HG03039 (cell line): ENCODE data around the gene SIRPB2.
"Not testable (repeated sequence)": the region's sequence is repeated elsewhere in the genome, so short reads cannot be mapped to it uniquely, and the experiment has no call there.

Experiments
- ATAC-seq: cut with Tn5 transposase; IDR thresholded peaks from one replicate; pipeline ENCODE4 v1.9.1; 2021; ENCODE audit warnings: mild to moderate bottlenecking, moderate library complexity; ENCODE audit not compliant: unreplicated experiment

The SIRPB2 gene

GRCh38 chr20:1500496-1500895, 9.3 kb upstream of the SIRPB2 start:
- no peak for ATAC-seq

GRCh38 chr20:1499528-1500420, 8.6 kb upstream of the SIRPB2 start:
- no peak for ATAC-seq

GRCh38 chr20:1497371-1497770, 6.2 kb upstream of the SIRPB2 start:
- ATAC-seq: not testable (repeated sequence)

- ATAC-seq: no peak
Measured at GRCh38 chr20:1496930-1497329, 5.7 kb upstream of the SIRPB2 start.

- ATAC-seq: no peak
Measured at GRCh38 chr20:1494436-1494835, 3.2 kb upstream of the SIRPB2 start.

- no peak for ATAC-seq
Measured at GRCh38 chr20:1493536-1493935, 2.3 kb upstream of the SIRPB2 start.

- ATAC-seq: no peak
Measured at GRCh38 chr20:1491860-1492642, 831 bp upstream of the SIRPB2 start.

GRCh38 chr20:1490643-1491195, 501 bp downstream of the SIRPB2 start:
- ATAC-seq: no peak

GRCh38 chr20:1489764-1490436, 1.3 kb downstream of the SIRPB2 start:
- no peak for ATAC-seq

- ATAC-seq: no peak
Measured at GRCh38 chr20:1489325-1489724, 1.9 kb downstream of the SIRPB2 start.

GRCh38 chr20:1486566-1486965, 4.7 kb downstream of the SIRPB2 start:
- ATAC-seq: no peak

- ATAC-seq: no peak
Measured at GRCh38 chr20:1484438-1485116, 6.6 kb downstream of the SIRPB2 start.

- ATAC-seq: no peak
Measured at GRCh38 chr20:1479831-1480595, 11.2 kb downstream of the SIRPB2 start.

- ATAC-seq: no peak
Measured at GRCh38 chr20:1478566-1478965, 12.7 kb downstream of the SIRPB2 start.

GRCh38 chr20:1477896-1478490, 13.2 kb downstream of the SIRPB2 start:
- ATAC-seq: no peak

- no peak for ATAC-seq
Measured at GRCh38 chr20:1474817-1475603, 16.2 kb downstream of the SIRPB2 start.

GRCh38 chr20:1474325-1474724, 16.9 kb downstream of the SIRPB2 start:
- ATAC-seq: no peak
